ENCODE data around the gene ANTXR1.

The ANTXR1 gene

DNA sequence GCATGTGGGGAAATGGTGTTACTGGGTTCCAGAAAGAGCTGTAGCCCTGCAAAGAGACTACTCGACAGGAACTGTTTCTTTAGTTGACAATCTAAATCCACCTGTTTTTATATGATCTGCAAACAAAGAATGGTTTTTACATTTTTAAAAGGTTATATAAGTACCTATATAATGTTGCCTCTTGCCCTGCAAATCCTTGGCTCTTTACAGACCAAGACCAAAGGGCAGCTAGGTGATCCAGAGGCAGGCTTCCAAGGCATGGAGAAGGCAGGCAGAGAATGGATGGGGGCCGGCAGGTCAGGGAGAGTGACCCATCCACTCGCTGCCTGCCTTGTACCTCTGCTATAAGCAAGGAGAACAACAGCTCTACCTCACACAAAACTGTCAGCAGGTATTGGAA, 173.6 kb downstream of the ANTXR1 start:
- DNase-seq (ENCODE audit: low read depth), result no peak
- no peak for TF ChIP-seq CTCF (IDR thresholded peaks at IDR 0.05; ENCODE audit: control insufficient read depth, extremely low read depth, insufficient read depth)
- H3K4me3 ChIP-seq (ENCODE audit: low read depth, low read length), result no peak overlapping the region

GRCh38 chr2:69188182-69188900, 175.4 kb downstream of the ANTXR1 start:
- TF ChIP-seq CTCF (IDR thresholded peaks at IDR 0.05; ENCODE audit: control insufficient read depth, extremely low read depth, insufficient read depth), result no peak
- DNase-seq (ENCODE audit: low read depth), result no peak

GRCh38 chr2:69190743-69191404, 177.9 kb downstream of the ANTXR1 start:
- H3K4me3 ChIP-seq (ENCODE audit: low read depth, low read length), result no peak overlapping the region
- DNase-seq (ENCODE audit: low read depth), result no peak
- TF ChIP-seq CTCF (IDR thresholded peaks at IDR 0.05; ENCODE audit: control insufficient read depth, extremely low read depth, insufficient read depth), result no peak

More at GRCh38 chr2:69188182-69188900, 175.4 kb downstream of the ANTXR1 start:
- no peak overlapping the region for H3K4me3 ChIP-seq (ENCODE audit: low read depth, low read length)

DNA sequence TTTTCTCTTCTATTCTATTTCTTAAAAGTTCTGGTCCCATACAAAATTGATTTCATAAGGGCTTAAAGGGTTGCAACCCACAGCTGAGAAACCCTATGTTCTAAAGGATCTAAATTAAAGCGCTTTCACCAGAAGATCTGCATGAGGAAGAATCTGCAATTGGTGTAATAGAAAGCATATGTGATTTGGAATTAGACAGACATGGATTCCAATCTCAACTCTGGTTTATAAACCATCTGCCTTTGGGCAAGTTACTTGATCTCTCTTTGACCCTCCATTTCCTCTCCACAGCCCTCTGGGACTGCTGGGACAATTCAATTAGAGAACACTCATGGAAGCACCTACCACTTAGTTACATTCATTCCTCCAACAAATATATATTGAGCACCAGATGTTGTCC, 178.7 kb downstream of the ANTXR1 start:
- DNase-seq (ENCODE audit: low read depth), result no peak
- TF ChIP-seq CTCF (IDR thresholded peaks at IDR 0.05; ENCODE audit: control insufficient read depth, extremely low read depth, insufficient read depth), result no peak
- no peak overlapping the region for H3K4me3 ChIP-seq (ENCODE audit: low read depth, low read length)

DNA sequence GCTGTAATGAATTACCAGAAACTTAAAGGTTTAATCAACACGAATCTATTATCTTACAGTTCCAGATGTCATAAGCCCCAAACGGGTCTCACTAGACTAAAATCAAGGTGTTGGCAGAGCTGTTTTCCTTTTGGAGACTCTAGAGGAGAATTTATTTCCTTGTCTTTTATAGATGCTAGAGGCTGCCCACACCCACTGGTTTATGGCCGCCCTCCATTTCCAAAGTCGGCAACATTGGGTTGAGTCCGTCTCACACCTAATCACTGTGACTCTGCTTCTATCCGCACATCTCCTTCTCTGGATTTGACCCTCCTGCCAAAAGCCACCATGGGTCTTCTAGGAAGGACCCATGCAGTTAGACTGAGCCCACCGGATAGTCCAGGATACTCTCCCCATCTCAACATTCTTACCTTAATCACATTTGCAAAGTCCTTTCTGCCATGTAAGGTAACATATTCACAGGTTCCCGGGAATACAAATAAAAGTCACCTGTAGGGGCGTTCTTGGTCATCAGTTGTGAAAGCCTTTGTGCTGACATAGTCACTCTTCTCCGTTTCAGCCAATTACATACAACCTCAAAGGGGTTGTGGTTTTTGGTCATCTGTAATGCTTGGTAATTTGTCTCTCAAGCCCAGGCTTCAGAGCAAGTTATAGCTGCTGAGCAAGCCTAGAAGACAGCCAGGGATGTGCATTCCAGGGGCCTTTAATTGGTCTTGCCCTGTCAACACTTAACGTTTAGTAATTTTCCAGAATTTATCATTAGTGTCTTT, 179.4 kb downstream of the ANTXR1 start:
- H3K4me3 ChIP-seq (ENCODE audit: low read depth, low read length), result no peak overlapping the region
- TF ChIP-seq CTCF (IDR thresholded peaks at IDR 0.05; ENCODE audit: control insufficient read depth, extremely low read depth, insufficient read depth), result no peak
- DNase-seq (ENCODE audit: low read depth), result no peak

DNA sequence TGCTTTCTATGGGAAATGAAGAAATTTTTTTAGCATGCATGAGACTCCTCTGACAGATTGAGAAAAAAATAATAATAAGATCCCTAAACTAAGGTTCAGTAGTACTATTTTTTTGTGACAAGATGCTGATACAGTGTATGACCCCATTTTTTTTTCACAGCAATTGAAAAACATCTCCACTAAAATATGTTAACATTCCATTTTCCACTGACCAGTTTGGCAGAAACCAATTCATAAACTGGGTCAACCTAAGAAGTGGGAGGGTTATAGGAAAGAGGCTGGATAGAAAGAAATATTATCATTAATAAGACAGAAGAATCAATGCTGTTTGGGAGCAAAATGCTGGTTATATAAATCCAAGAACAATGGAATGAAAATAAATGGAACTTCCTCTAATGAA, 182.7 kb downstream of the ANTXR1 start:
- H3K4me3 ChIP-seq (ENCODE audit: low read depth, low read length), result no peak overlapping the region
- DNase-seq (ENCODE audit: low read depth), result no peak
- TF ChIP-seq CTCF (IDR thresholded peaks at IDR 0.05; ENCODE audit: control insufficient read depth, extremely low read depth, insufficient read depth), result no peak
